ENCODE data around the gene GSN. TPM values are rescaled to one million over a fixed set of nuclear protein-coding genes. Genes with fewer than 3 reads are reported as not detected.
A peak's percentile ranks its signal among the peaks of the same experiment; 100 is the strongest.

The GSN gene
- total and polyA plus RNA-seq, 2 of the 13 experiments (the other 11 are each of a cell fraction or from before 2014, with no cell fraction given): 294 to 307 TPM

DNA sequence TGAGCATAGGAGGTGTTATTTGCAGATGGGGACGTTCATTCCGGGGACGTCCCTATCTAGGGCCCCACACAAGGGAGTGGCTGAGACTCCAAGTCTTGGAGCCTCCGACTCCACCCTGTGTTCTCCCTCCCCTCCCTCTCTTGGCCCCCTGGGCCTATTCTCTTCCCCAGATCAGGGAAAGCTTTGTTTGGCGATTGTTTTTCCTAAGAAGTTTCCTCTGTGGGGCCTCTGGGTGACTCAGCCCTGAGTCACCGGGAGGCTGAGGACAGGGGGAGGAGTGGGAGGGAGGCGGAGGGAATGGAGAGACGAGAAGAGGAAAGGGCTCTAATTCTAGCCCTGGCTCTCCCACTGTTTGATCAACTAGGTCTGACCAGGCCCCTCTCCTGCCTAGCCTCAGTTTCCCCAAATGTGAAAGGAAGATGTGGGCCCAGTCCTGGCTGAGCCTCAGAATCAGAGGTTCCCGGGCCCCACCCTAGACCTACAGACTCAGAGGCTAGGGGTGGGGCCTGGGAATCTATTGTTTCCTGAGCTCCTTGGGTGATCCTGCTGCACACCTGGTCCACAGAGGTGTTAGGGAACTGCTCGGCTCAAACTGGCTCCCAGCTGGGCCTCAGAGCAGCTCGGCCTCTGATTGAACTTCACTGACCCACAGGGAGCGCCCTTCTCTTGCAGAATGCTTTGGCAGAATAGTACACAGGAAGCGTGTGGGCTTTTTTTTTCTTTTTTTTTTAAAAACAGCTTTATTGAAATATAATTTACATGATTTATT, 19.2 kb downstream of the GSN start (continued):
- no peak for TF ChIP-seq ATF2 (CRISPR knock-in tag; IDR thresholded peaks at IDR 0.05)
- no peak for TF ChIP-seq PCBP1 (IDR thresholded peaks at IDR 0.05; ENCODE audit: borderline replicate concordance, low read depth, low read length)
- peak; percentile 89 for TF ChIP-seq MAZ (IDR thresholded peaks at IDR 0.05; ENCODE audit: borderline replicate concordance, low read depth, low read length)
- TF ChIP-seq MAZ (CRISPR knock-in tag; IDR thresholded peaks at IDR 0.05; ENCODE audit: low read depth): 0 out of 2 replicates have a peak, but pooled peaks have one; percentile 26
- no peak for TF ChIP-seq ZNF232 (CRISPR knock-in tag; IDR thresholded peaks at IDR 0.05; ENCODE audit: borderline replicate concordance)
- TF ChIP-seq GABPB1 (CRISPR knock-in tag; IDR thresholded peaks at IDR 0.05): 0 out of 2 replicates have a peak, but pooled peaks have one; percentile 10
- TF ChIP-seq GATAD1 (CRISPR knock-in tag; IDR thresholded peaks at IDR 0.05): no peak
- TF ChIP-seq ELF4 (CRISPR knock-in tag; IDR thresholded peaks at IDR 0.05; ENCODE audit: borderline replicate concordance): no peak
- TF ChIP-seq ZNF737 (CRISPR knock-in tag; IDR thresholded peaks at IDR 0.05; ENCODE audit: borderline replicate concordance): no peak
- TF ChIP-seq MIER3 (CRISPR knock-in tag; IDR thresholded peaks at IDR 0.05; ENCODE audit: borderline replicate concordance): no peak
- 0 out of 2 replicates have a peak, but pooled peaks have one; percentile 25 for TF ChIP-seq ZNF891 (CRISPR knock-in tag; IDR thresholded peaks at IDR 0.05)
- no peak for TF ChIP-seq GLMP (CRISPR knock-in tag; IDR thresholded peaks at IDR 0.05; ENCODE audit: borderline replicate concordance)
- peak; percentile 59; the same call in 1 of the 2 replicates for TF ChIP-seq SALL1 (CRISPR knock-in tag; IDR thresholded peaks at IDR 0.05)
- no peak for TF ChIP-seq ZNF788 (CRISPR knock-in tag; IDR thresholded peaks at IDR 0.05; ENCODE audit: borderline replicate concordance)
- TF ChIP-seq SOX6 (IDR thresholded peaks at IDR 0.05): no peak
- TF ChIP-seq SOX6 (CRISPR knock-in tag; IDR thresholded peaks at IDR 0.05): peak; percentile 98
- no peak for TF ChIP-seq CCDC6 (CRISPR knock-in tag; IDR thresholded peaks at IDR 0.05)
- peak; percentile 54; the same call in 1 of the 2 replicates for TF ChIP-seq DPF2 (CRISPR knock-in tag; IDR thresholded peaks at IDR 0.05; ENCODE audit: borderline replicate concordance, low read depth)
- 0 out of 2 replicates have a peak, but pooled peaks have one; percentile 18 for TF ChIP-seq ZNF614 (CRISPR knock-in tag; IDR thresholded peaks at IDR 0.05; ENCODE audit: borderline replicate concordance)
- TF ChIP-seq, protein P1, sequence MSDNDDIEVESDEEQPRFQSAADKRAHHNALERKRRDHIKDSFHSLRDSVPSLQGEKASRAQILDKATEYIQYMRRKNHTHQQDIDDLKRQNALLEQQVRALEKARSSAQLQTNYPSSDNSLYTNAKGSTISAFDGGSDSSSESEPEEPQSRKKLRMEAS (IDR thresholded peaks at IDR 0.05): no peak
- no peak for TF ChIP-seq ZNF75D (CRISPR knock-in tag; IDR thresholded peaks at IDR 0.05; ENCODE audit: borderline replicate concordance)
- no peak for TF ChIP-seq FUBP1 (CRISPR knock-in tag; IDR thresholded peaks at IDR 0.05; ENCODE audit: borderline replicate concordance)
- TF ChIP-seq SKI (IDR thresholded peaks at IDR 0.05; ENCODE audit: partially characterized antibody): no peak
- TF ChIP-seq MIER2 (CRISPR knock-in tag; IDR thresholded peaks at IDR 0.05): no peak
- TF ChIP-seq ZNF33A (CRISPR knock-in tag; IDR thresholded peaks at IDR 0.05; ENCODE audit: borderline replicate concordance): no peak
- TF ChIP-seq FIP1L1 (IDR thresholded peaks at IDR 0.05; ENCODE audit: borderline replicate concordance, insufficient read depth, low read depth, low read length): no peak

Measured in HepG2 (cell line).